Measurements from ENCODE around the gene CDCP2.

CDCP2 gene

GRCh38 chr1:54091666-54092065 lies 61.1 kb downstream of the CDCP2 start:
- no peak for DNase-seq (ENCODE audit: low spot score)

DNA sequence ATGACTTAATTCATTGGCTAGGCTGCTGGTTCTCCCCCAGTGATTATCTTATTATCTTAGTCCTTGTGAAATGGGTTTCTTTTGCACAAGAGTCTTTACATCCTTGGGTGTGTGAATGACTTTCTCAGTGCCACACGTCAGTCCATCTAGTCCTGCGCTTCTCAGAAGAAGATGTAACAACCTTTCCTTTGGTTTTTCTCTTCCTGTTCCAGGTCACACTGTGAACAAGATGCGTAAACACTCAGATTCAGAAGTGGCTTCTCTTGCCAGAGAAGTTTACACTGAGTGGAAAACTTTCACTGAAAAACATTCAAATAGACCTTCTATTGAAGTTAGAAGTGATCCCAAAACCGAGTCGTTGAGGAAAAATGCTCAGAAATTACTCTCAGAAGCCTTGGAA lies 64.4 kb downstream of the CDCP2 start:
- no peak for DNase-seq (ENCODE audit: low spot score)

- no peak for DNase-seq (ENCODE audit: low spot score)
Measured at GRCh38 chr1:54086754-54087153, 66.0 kb downstream of the CDCP2 start.

GRCh38 chr1:54084794-54085193 lies 68.0 kb downstream of the CDCP2 start:
- no peak for DNase-seq (ENCODE audit: low spot score)
